K562 (cell line): ENCODE results near the gene SNX15.

Experiments used
- FOXA3 ChIP-seq, 2 experiments: fragments of 450-650 bp in 1 of 2; sonication (generic) in 1 of 2; formaldehyde crosslinking; IDR thresholded peaks in 1 of 2; conservative IDR thresholded peaks in 1 of 2; 2 replicates each; pipeline versions ENCODE4 v1.4.0 to v1.8.0; 2020 to 2022; ENCODE audit warnings: mild to moderate bottlenecking in 2 of 2, missing genetic modification reagents in 1 of 2
- GATAD2A ChIP-seq: fragments of 450-650 bp; IDR thresholded peaks from 2 replicates; pipeline ENCODE4 v1.6.1; 2017
- NCOA1 ChIP-seq: fragments of 450-650 bp; IDR thresholded peaks from 2 replicates; pipeline ENCODE4 v1.6.1; 2016; ENCODE audit warnings: low read depth
- NCOA6 ChIP-seq: fragments of 450-650 bp; IDR thresholded peaks from 2 replicates; pipeline ENCODE4 v1.6.1; 2017; ENCODE audit warnings: mild to moderate bottlenecking
- PCBP2 ChIP-seq: fragments of 200-400 bp; formaldehyde crosslinking; IDR thresholded peaks from 2 replicates; pipeline ENCODE4 v1.6.1; 2018; ENCODE audit warnings: low read length, low read depth, mild to moderate bottlenecking, moderate library complexity; ENCODE audit not compliant: poor library complexity, severe bottlenecking
- TCF7L2 ChIP-seq: fragments of 150-350 bp; IDR thresholded peaks from 2 replicates; pipeline ENCODE4 v1.6.1; 2016; ENCODE audit warnings: low read depth, mild to moderate bottlenecking, low read length, moderate library complexity
- YBX1 ChIP-seq: fragments of 450-650 bp; IDR thresholded peaks from 2 replicates; pipeline ENCODE4 v1.7.1; 2016; ENCODE audit warnings: mild to moderate bottlenecking
- YY1 ChIP-seq, 3 experiments: IDR thresholded peaks; 2 replicates each; pipeline ENCODE4 v1.6.1; 2011; ENCODE audit warnings: low read length in 2 of 3, mild to moderate bottlenecking in 2 of 3, moderate library complexity in 2 of 3, borderline replicate concordance in 1 of 3, control low read depth in 1 of 3, low read depth in 1 of 3; ENCODE audit not compliant: insufficient read depth in 3 of 3, insufficient replicate concordance in 2 of 3, control insufficient read depth in 1 of 3, insufficient read length in 1 of 3; ENCODE audit errors: extremely low read depth in 1 of 3
- TF ChIP-seq, protein P1 (sequence below): sonication (generic); formaldehyde crosslinking; IDR thresholded peaks from 2 replicates; pipeline ENCODE4 v1.8.0; 2023; ENCODE audit warnings: mild to moderate bottlenecking, missing genetic modification reagents

DNA sequence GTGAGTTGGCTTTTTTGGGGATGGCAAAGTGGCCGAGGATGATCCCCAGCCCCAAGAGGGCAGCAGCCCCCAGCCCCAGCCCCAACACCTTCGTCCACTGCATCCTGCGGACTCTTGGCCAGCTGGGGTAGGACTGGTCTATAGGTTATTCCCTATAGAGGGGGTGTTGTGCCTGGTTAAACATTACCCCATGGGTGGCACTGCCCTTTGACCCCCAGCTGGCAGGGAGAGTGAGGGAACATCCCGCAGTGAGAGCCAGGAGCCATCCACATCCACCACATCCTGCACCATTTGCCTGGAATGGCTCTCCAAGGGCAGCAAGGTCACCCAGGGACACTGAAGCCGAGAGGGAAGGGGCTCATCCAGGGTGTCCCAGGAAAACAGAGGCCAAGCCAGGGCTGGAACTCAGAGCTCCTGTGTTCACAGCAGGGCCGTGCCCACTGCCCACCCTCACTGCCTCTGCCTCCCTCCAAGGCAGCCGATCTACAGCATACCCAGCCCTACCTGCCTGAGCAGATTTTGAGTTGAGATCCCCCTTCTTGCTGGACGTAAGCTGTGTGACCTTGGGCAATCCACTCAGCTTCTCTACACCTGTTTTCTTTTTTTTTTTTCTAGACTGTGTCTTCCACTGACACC lies 31.3 kb downstream of the SNX15 start, which contains the start of gene NAALADL1:
- TF ChIP-seq GATAD2A (no peak), YBX1 (no peak), TCF7L2 (no peak), FOXA3 (CRISPR knock-in tag; conservative IDR thresholded peaks at IDR 0.05 in 1 of 2, IDR thresholded peaks at IDR 0.05 in 1 of 2) (no peak), NCOA1 (no peak), PCBP2 (no peak), YY1 (IDR thresholded peaks at IDR 0.05; ENCODE audit: borderline replicate concordance in 1 of 3, control insufficient read depth in 1 of 3, extremely low read depth in 1 of 3, insufficient read depth in 3 of 3, insufficient read length in 1 of 3, insufficient replicate concordance in 2 of 3, low read depth in 1 of 3, low read length in 2 of 3) (no peak), NCOA6 (no peak)
- TF ChIP-seq, protein P1, sequence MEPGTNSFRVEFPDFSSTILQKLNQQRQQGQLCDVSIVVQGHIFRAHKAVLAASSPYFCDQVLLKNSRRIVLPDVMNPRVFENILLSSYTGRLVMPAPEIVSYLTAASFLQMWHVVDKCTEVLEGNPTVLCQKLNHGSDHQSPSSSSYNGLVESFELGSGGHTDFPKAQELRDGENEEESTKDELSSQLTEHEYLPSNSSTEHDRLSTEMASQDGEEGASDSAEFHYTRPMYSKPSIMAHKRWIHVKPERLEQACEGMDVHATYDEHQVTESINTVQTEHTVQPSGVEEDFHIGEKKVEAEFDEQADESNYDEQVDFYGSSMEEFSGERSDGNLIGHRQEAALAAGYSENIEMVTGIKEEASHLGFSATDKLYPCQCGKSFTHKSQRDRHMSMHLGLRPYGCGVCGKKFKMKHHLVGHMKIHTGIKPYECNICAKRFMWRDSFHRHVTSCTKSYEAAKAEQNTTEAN: no peak
